Activated naive CD4-positive, alpha-beta T cell treated with anti-CD3 and anti-CD28 coated beads, Interleukin-2, amount 10 ng/mL, durations not matched to agents 7 days and 5 days (primary cell): Measurements from ENCODE around the gene CDK6.
A peak's percentile ranks its signal among the peaks of the same experiment; 100 is the strongest.

Experiments used
- CTCF ChIA-PET: fragments of 350-600 bp; sonication (Branson Sonifier 250); formaldehyde crosslinking; loops from one replicate; lab custom pipeline; 2021; ENCODE audit warnings: antibody characterized with exemption; lab: Charles Lee
- DNase-seq: peaks from one replicate; pipeline ENCODE4 v3.0.0-alpha.2; 2020
- H3K27ac Mint-ChIP-seq: one replicate; pipeline ENCODE4 v1.8.0; 2021; ENCODE audit warnings: mild to moderate bottlenecking, moderate library complexity, mixed read lengths
- H3K27me3 Mint-ChIP-seq: one replicate; pipeline ENCODE4 v1.8.0; 2021; ENCODE audit warnings: mild to moderate bottlenecking, mixed read lengths
- H3K36me3 Mint-ChIP-seq: one replicate; pipeline ENCODE4 v1.8.0; 2021; ENCODE audit warnings: mixed read lengths
- H3K4me1 Mint-ChIP-seq: one replicate; pipeline ENCODE4 v1.8.0; 2021; ENCODE audit warnings: mixed read lengths
- H3K4me3 Mint-ChIP-seq: one replicate; pipeline ENCODE4 v1.8.0; 2021; ENCODE audit warnings: mild to moderate bottlenecking, moderate library complexity, mixed read lengths
- H3K9me3 Mint-ChIP-seq: one replicate; pipeline ENCODE4 v1.8.0; 2021; ENCODE audit warnings: mixed read lengths

Gene CDK6

DNA sequence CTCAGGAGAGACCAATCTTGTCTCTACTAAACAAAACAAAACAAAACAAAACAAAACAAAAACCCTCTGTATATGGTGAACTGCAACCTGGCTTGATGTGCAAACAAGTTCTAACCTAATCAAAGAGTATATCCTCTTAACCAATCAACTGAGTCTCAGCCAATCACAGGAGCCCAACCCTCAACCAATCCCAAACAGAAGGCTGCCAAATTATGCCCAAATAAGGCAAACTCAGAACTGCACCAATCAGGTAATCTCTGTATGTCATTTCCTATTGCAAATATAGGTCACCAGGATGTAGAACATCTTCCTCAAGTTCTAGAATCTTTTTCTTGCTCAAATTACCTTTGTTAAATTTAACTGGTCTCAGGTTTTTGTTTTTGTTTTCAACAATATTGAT is 251.4 kb downstream of the CDK6 start:
- Mint-ChIP-seq H3K4me3 (no peak overlapping the region), H3K27ac (peak overlapping the region; percentile 35), H3K4me1 (peaks cover 50% of the 10 kb centered on the region), H3K9me3 (peaks cover 9% of the 10 kb centered on the region), H3K27me3 (peaks cover 5% of the 10 kb centered on the region), H3K36me3 (peaks cover 42% of the 10 kb centered on the region)
- CTCF ChIA-PET = no interaction called here
- no peak for DNase-seq

DNA sequence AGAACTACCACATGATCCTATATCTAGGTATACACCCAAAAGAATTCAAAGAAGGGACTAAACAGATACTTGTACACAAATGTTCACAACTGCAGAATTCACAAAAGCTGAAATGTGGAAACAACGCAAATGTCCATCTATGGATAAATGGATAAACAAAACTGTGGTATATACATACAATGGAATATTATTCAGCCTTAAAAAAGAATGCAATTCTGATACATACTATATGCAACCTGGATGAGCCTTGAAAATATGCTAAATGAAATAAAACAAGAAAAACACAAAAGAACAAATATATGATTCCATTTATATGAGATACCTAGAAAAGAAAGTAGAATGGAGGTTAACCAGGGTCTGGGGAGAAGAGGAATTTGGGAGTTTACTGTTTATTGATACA is 253.4 kb downstream of the CDK6 start:
- Mint-ChIP-seq H3K9me3 (peaks cover 9% of the 10 kb centered on the region), H3K27ac (no peak overlapping the region), H3K4me3 (no peak overlapping the region), H3K4me1 (peaks cover 33% of the 10 kb centered on the region), H3K36me3 (peaks cover 47% of the 10 kb centered on the region), H3K27me3 (no peaks in the 10 kb centered on the region)
- no peak for DNase-seq
- CTCF ChIA-PET = interaction anchor here (1.6 kb wide), 1 partner anchor 12 kb away, joined by 3 read pairs; no protein-coding TSS in a partner anchor

DNA sequence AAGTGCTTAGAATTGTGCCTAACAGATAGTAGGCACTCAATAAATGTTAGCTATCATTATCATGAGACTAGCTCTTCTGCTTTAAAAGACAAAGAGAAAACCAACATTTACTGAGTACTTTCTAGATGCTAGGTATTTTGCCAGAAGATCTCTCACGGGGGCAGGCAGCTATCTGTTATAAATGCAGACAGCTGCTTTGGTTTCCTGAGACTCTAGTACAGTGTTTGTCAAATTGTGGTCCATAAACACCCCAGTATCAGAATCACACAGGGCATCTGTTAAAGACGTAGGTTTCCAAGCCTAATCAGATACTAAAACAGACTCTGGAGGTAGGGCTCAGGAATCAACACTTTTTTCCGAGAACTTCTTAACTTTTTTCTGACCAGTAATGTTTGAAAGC is 260.1 kb downstream of the CDK6 start:
- Mint-ChIP-seq H3K27ac (no peak overlapping the region), H3K27me3 (no peaks in the 10 kb centered on the region), H3K4me1 (peaks cover 5% of the 10 kb centered on the region), H3K9me3 (no peaks in the 10 kb centered on the region), H3K4me3 (no peak overlapping the region), H3K36me3 (peaks cover 50% of the 10 kb centered on the region)
- no peak for DNase-seq
- CTCF ChIA-PET = no interaction called here

DNA sequence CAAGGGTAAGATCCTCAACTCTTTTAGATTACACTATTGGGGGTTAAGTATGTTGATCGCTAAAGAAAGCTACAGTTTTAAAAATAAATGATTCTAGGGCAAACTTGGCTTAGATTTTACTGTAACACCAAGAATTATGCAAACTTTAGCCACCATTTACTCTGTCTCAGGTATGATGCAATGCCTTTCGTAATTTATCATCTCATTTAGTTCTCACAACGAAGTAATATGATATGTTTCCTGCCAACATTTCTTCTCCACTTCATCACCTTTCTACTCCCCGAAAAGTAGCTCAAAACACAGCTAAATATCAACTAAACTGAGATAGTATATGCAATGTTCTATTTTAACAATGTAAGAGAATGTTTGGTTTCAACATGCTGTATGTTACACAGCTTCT is 267.2 kb downstream of the CDK6 start:
- Mint-ChIP-seq H3K9me3 (no peaks in the 10 kb centered on the region), H3K27me3 (no peaks in the 10 kb centered on the region), H3K27ac (no peak overlapping the region), H3K4me3 (no peak overlapping the region), H3K4me1 (peaks cover 2% of the 10 kb centered on the region), H3K36me3 (peaks cover 28% of the 10 kb centered on the region)
- CTCF ChIA-PET = no interaction called here
- no peak for DNase-seq

DNA sequence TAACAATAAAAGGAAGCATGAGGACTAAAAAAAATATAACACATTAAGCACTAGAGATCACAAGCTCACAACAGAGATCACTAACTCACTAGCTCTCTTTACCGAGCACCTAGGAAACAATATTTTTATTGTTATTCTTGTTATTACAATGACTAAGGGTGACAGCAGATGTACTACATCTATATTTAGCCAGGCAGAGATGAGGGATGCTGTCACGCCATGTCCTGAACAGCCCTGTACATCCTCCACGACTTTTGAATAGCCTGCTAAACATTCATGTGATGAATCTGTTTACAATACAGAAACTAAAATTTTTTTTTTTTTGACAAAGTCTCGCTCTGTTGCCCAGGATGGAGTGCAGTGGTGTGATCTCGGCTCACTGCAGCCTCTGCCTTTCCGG is 268.9 kb downstream of the CDK6 start:
- Mint-ChIP-seq H3K27me3 (no peaks in the 10 kb centered on the region), H3K4me3 (no peak overlapping the region), H3K9me3 (no peaks in the 10 kb centered on the region), H3K27ac (no peak overlapping the region), H3K36me3 (peaks cover 35% of the 10 kb centered on the region), H3K4me1 (no peaks in the 10 kb centered on the region)
- no peak for DNase-seq
- CTCF ChIA-PET = no interaction called here

DNA sequence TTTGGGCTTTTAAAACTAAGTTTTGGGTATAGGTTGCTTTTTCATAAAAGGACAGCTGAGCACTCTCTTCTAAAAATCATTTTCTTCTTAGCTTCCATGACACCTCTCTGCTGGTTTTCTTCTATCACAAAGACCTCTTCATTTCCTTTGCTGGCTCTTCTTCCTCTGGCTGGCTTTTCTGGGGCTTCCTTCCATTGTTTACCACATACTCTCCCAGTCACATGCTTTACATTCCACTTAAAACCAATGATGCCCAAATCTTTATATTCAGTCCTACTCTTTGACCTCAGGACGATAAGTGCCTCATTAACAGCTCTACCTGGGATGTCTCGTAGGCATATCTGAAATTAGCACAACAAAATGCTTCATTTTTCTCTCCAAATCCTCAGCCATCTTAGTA is 273.0 kb downstream of the CDK6 start:
- CTCF ChIA-PET = no interaction called here
- Mint-ChIP-seq H3K27ac (peak overlapping the region; percentile 1), H3K27me3 (no peaks in the 10 kb centered on the region), H3K9me3 (no peaks in the 10 kb centered on the region), H3K4me3 (no peak overlapping the region), H3K4me1 (no peaks in the 10 kb centered on the region), H3K36me3 (peaks cover 37% of the 10 kb centered on the region)
- DNase-seq = no peak

DNA sequence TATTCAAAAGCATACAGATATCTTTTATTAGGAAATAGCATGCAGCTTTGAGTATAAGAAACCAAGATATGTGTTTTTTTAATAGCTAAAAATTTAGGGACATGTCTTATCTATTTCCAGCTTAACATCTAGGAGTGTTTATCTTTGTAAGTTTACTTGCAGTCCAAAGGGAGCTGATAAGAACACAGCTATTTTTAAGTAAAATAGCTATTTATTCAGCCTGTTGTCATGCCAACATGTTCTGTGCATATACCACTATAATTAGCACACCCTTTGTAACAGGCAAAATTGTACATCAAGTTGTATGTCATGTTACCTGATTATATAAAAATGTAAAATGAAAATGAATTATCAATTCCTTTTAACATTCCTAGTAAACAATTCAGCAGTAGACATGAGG is 275.8 kb downstream of the CDK6 start:
- H3K27me3 Mint-ChIP-seq = no peaks in the 10 kb centered on the region

DNA sequence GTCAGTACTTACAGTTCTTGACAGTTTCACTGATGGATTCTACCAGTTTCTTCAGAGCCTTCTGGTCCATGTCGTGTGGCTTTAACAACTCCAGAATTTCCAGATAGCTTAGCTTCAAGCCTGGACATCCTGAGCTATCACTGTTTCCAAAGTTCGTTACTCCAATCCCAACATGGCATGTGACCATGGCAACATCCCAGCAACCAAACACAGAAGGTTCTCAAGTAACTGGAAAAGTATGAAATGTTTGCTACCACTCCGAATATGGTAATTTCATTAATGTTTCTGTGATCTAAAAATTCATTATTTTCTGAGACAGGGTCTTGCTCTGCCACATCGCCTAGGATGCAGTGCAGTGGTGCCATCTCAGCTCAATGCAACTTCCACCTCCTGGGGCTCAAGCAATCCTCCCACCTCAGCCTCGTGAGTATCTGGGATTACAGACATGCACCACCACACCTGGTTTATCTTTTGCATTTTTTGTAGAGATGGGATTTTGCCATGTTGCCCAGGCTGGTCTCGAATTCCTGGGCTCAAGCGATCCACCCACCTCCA is 278.5 kb downstream of the CDK6 start:
- no peaks in the 10 kb centered on the region for H3K9me3 Mint-ChIP-seq
- H3K4me3 Mint-ChIP-seq = no peak overlapping the region
- peak overlapping the region; percentile 30 for H3K27ac Mint-ChIP-seq
- CTCF ChIA-PET = no interaction called here
- H3K4me1 Mint-ChIP-seq = no peaks in the 10 kb centered on the region
- no peak for DNase-seq
- H3K36me3 Mint-ChIP-seq = peaks cover 14% of the 10 kb centered on the region
- peaks cover 3% of the 10 kb centered on the region for H3K27me3 Mint-ChIP-seq

More for the DNA sequence above, 275.8 kb downstream of the CDK6 start:
- Mint-ChIP-seq H3K9me3 (no peaks in the 10 kb centered on the region), H3K36me3 (peaks cover 31% of the 10 kb centered on the region), H3K4me3 (no peak overlapping the region), H3K4me1 (no peaks in the 10 kb centered on the region), H3K27ac (no peak overlapping the region)
- no peak for DNase-seq
- CTCF ChIA-PET = no interaction called here

DNA sequence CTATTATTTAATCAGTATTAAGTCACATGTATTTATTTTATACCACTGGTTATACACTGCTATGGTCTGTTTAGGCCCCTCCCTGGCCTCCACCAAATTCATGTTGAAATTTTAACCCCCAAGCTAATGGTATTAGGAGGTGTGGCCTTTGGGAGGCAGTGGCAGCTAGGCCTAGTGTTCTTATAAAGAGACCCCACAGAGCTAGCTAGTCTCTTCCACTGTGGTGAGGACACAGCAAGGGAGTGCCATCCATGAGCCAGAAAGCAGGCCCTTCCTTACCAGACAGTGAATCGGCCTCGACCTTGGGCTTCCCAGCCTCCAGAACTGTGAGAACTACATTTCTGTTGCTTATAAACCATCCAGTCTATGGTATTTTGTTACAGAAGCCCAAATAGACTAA is 279.1 kb downstream of the CDK6 start:
- H3K27ac Mint-ChIP-seq = no peak overlapping the region
- H3K9me3 Mint-ChIP-seq = no peaks in the 10 kb centered on the region
- H3K4me1 Mint-ChIP-seq = no peaks in the 10 kb centered on the region
- no peak for DNase-seq
- H3K4me3 Mint-ChIP-seq = no peak overlapping the region
- peaks cover 12% of the 10 kb centered on the region for H3K36me3 Mint-ChIP-seq
- CTCF ChIA-PET = no interaction called here
- H3K27me3 Mint-ChIP-seq = peaks cover 3% of the 10 kb centered on the region
